GM12878 (cell line): ENCODE data around the gene FOXP1. TPM values are rescaled to one million over a fixed set of nuclear protein-coding genes. Genes with fewer than 3 reads are reported as not detected.

Experiments used
- ATAC-seq: fragments of 200-7000 bp; cut with Tn5 transposase; 3 replicates; pipeline ENCODE4 v1.9.1; 2020; ENCODE audit warnings: mild to moderate bottlenecking, moderate library complexity
- BruUV-seq: library from RNA; stranded (reverse); fragments of 400-500 nt; replicated peaks from 2 replicates; lab custom pipeline; 2021; lab: Mats Ljungman, UMichigan
- CTCF ChIA-PET: fragments of 300-600 bp; sonication (Branson Sonifier 250); formaldehyde crosslinking; extraction: SDS; loops from one replicate; lab custom pipeline; 2021; ENCODE audit warnings: inconsistent platforms; lab: Yijun Ruan, JAX
- POLR2A ChIA-PET: fragments of 350-600 bp; formaldehyde crosslinking; extraction: SDS; loops from one replicate; lab custom pipeline; 2021; ENCODE audit warnings: inconsistent platforms; lab: Charles Lee
- RAD21 ChIA-PET: fragments of 300-600 bp; sonication (Branson Sonifier 250); formaldehyde crosslinking; loops from one replicate; lab custom pipeline; 2023; ENCODE audit warnings: antibody characterized with exemption; ENCODE audit not compliant: unreplicated experiment; lab: Charles Lee
- SMC1A ChIA-PET: fragments of 300-600 bp; sonication (Branson Sonifier 250); formaldehyde crosslinking; loops from one replicate; lab custom pipeline; 2023; ENCODE audit not compliant: unreplicated experiment, uncharacterized antibody; lab: Charles Lee
- DNase-seq: peaks from one replicate; pipeline ENCODE4 v3.0.0-alpha.2; 2011; ENCODE audit warnings: low read depth, low spot score
- FAIRE-seq: peaks from 3 replicates; lab custom pipeline; 2011; peaks lifted over from hg19 to GRCh38; lab: Jason Lieb, UNC
- H2AFZ ChIP-seq: 2 replicates; pipeline ENCODE4 v1.6.0; 2011; ENCODE audit warnings: low read depth, low read length, control low read depth; ENCODE audit not compliant: control insufficient read depth
- H3K27ac ChIP-seq: 2 replicates; pipeline ENCODE4 v1.5.1; 2011; ENCODE audit warnings: control low read depth; ENCODE audit not compliant: control insufficient read depth, insufficient read depth
- H3K27me3 ChIP-seq, 2 experiments: replicated peaks in 1 of 2; 2 replicates each; pipeline versions ENCODE4 v1.6.0 to v1.6.1; 2011; ENCODE audit warnings: low read length in 1 of 2; ENCODE audit not compliant: control insufficient read depth in 2 of 2, insufficient read depth in 2 of 2
- H3K36me3 ChIP-seq, 2 experiments: 2 replicates each; pipeline ENCODE4 v1.5.1; 2011; ENCODE audit warnings: low read length in 1 of 2; ENCODE audit not compliant: control insufficient read depth in 2 of 2, insufficient read depth in 2 of 2
- H3K4me1 ChIP-seq: 2 replicates; pipeline ENCODE4 v1.6.1; 2011; ENCODE audit warnings: mild to moderate bottlenecking, low read length, moderate library complexity, mixed read lengths; ENCODE audit not compliant: control insufficient read depth, insufficient read depth
- H3K4me2 ChIP-seq: 2 replicates; pipeline ENCODE4 v1.6.0; 2011; ENCODE audit warnings: control low read depth; ENCODE audit not compliant: control insufficient read depth, insufficient read depth
- H3K4me3 ChIP-seq: fragments of 200-600 bp; sonication (generic); 2 replicates; pipeline ENCODE4 v1.5.1; 2016
- H3K79me2 ChIP-seq: 2 replicates; pipeline ENCODE4 v1.6.0; 2011; ENCODE audit warnings: low read length; ENCODE audit not compliant: control insufficient read depth, insufficient read depth
- H3K9ac ChIP-seq: 2 replicates; pipeline ENCODE4 v1.8.0; 2011; ENCODE audit warnings: low read length, control low read depth, mixed read lengths; ENCODE audit not compliant: control insufficient read depth, insufficient read depth
- H3K9me3 ChIP-seq: replicated peaks from 3 replicates; pipeline ENCODE4 v1.5.1; 2011; ENCODE audit warnings: mild to moderate bottlenecking, low read length; ENCODE audit not compliant: control insufficient read depth, insufficient read depth
- H4K20me1 ChIP-seq: 2 replicates; pipeline ENCODE4 v1.6.0; 2011; ENCODE audit not compliant: control insufficient read depth, insufficient read depth
- CEBPB ChIP-seq, 2 experiments: fragments of 150-350 bp in 1 of 2; IDR thresholded peaks; 2 replicates each; pipeline ENCODE4 v1.6.1; 2012 to 2014; ENCODE audit warnings: low read depth in 2 of 2, low read length in 2 of 2, borderline replicate concordance in 1 of 2, inconsistent platforms in 1 of 2
- CEBPZ ChIP-seq: fragments of 150-350 bp; IDR thresholded peaks from 2 replicates; pipeline ENCODE4 v1.6.1; 2016; ENCODE audit warnings: low read depth, low read length
- CHD2 ChIP-seq: IDR thresholded peaks from 2 replicates; pipeline ENCODE4 v1.6.1; 2011; ENCODE audit warnings: low read depth, low read length, improper control_type of control experiment, borderline replicate concordance
- CHD4 ChIP-seq: fragments of 200-600 bp; sonication (generic); IDR thresholded peaks from 2 replicates; pipeline ENCODE4 v1.6.1; 2016; ENCODE audit warnings: mild to moderate bottlenecking
- IRF3 ChIP-seq: fragments of 450-650 bp; IDR thresholded peaks from 2 replicates; pipeline ENCODE4 v1.6.1; 2014; ENCODE audit warnings: mild to moderate bottlenecking
- KAT2A ChIP-seq: conservative IDR thresholded peaks from 2 replicates; pipeline ENCODE4 v1.6.1; 2011; ENCODE audit warnings: low read depth, low read length; ENCODE audit not compliant: control insufficient read depth
- KLF5 ChIP-seq: fragments of 450-650 bp; IDR thresholded peaks from 2 replicates; pipeline ENCODE4 v1.6.1; 2014; ENCODE audit warnings: mild to moderate bottlenecking; ENCODE audit not compliant: partially characterized antibody
- MYB ChIP-seq: fragments of 150-350 bp; IDR thresholded peaks from 2 replicates; pipeline ENCODE4 v1.6.1; 2014; ENCODE audit warnings: mild to moderate bottlenecking, low read depth, low read length, borderline replicate concordance
- MYC ChIP-seq: IDR thresholded peaks from 2 replicates; pipeline ENCODE4 v1.6.1; 2011; ENCODE audit warnings: mild to moderate bottlenecking, low read length, moderate library complexity, inconsistent platforms; ENCODE audit not compliant: insufficient read depth, insufficient replicate concordance, insufficient read length, severe bottlenecking
- NFYB ChIP-seq: IDR thresholded peaks from 2 replicates; pipeline ENCODE4 v1.6.1; 2011; ENCODE audit warnings: low read depth, mild to moderate bottlenecking, low read length, improper control_type of control experiment, moderate library complexity; ENCODE audit not compliant: insufficient read depth
- SIX5 ChIP-seq: IDR thresholded peaks from 2 replicates; pipeline ENCODE4 v1.6.1; 2011; ENCODE audit warnings: mild to moderate bottlenecking, low read depth, low read length, moderate library complexity; ENCODE audit not compliant: severe bottlenecking
- STAT1 ChIP-seq: fragments of 450-650 bp; conservative IDR thresholded peaks from 2 replicates; pipeline ENCODE4 v1.6.1; 2014; ENCODE audit warnings: antibody characterized with exemption, mild to moderate bottlenecking
- TCF7 ChIP-seq: IDR thresholded peaks from 2 replicates; pipeline ENCODE4 v1.6.1; 2014; ENCODE audit warnings: antibody characterized with exemption, borderline replicate concordance
- USF2 ChIP-seq: IDR thresholded peaks from 2 replicates; pipeline ENCODE4 v1.6.1; 2011; ENCODE audit warnings: low read depth, low read length, improper control_type of control experiment, borderline replicate concordance
- YBX1 ChIP-seq: fragments of 450-650 bp; IDR thresholded peaks from 2 replicates; pipeline ENCODE4 v1.6.1; 2016; ENCODE audit warnings: antibody characterized with exemption
- WGBS: methylation state at CpG from one replicate; pipeline ENCODE4 v1.1.6; 2016; ENCODE audit warnings: low lambda C conversion rate; ENCODE audit not compliant: insufficient replicate concordance, insufficient coverage; ENCODE audit errors: missing lambda C conversion rate; 5-methylcytosine and 5-hydroxymethylcytosine counted together
- in situ Hi-C: fragments of 300-500 bp; cut with MboI; formaldehyde crosslinking; loops from 9 replicates; pipeline ENCODE4 v1.14.3; 2018; ENCODE audit warnings: mixed read lengths
- intact Hi-C: fragments of 100-400 bp; cut with micrococcal nuclease; formaldehyde crosslinking; loops from one replicate; pipeline ENCODE4 v1.14.2; 2022; ENCODE audit not compliant: unreplicated experiment
- polyA plus RNA-seq, 11 experiments: library from polyadenylated mRNA; depleted of rRNA in 4 of 11; unstranded in 6 of 11; stranded (reverse) in 5 of 11; fragments of >200 nt; fragmentation: Nextera tagmentation in 4 of 11; fragmentation: Illumina TruSeq in 1 of 11; extraction: Ambion mirVana in 4 of 11; extraction: Trizol in 1 of 11; gene quantifications; 1 replicate in 1 of 11; 2 replicates in 10 of 11; pipeline versions ENCODE4 v1.2.1 to v1.2.3, GENCODE V29; 2011 to 2016; ENCODE audit warnings: inconsistent platforms in 2 of 11, missing spikeins in 2 of 11, low read depth in 1 of 11
- total RNA-seq, 4 experiments: library from RNA; depleted of rRNA in 3 of 4; stranded (reverse); fragments of >200 nt in 3 of 4; fragmentation: Illumina TruSeq in 1 of 4; extraction: Trizol in 1 of 4; gene quantifications; 2 replicates each; pipeline versions ENCODE4 v1.2.1 to v1.2.3, GENCODE V29; 2013 to 2021

Gene FOXP1
- total and polyA plus RNA-seq, 10 of the 15 experiments (the other 5 are each of a cell fraction or from before 2014, with no cell fraction given), result 0.05 to 1.6 (median 0.20) TPM; not detected in 1

GRCh38 chr3:71197841-71198565 lies 385.5 kb downstream of the FOXP1 start (continued):
- TF ChIP-seq IRF3, result no peak

GRCh38 chr3:71195492-71195891 lies 388.0 kb downstream of the FOXP1 start:
- H3K36me3 ChIP-seq, result no peaks in the 10 kb centered on the region
- BruUV-seq, result no TSS peak
- WGBS, result 42% methylated on average over 5 of the region's 5 CpGs
- no peak overlapping the region for H3K4me3 ChIP-seq
- H3K79me2 ChIP-seq, result no peaks in the 10 kb centered on the region
- DNase-seq, result no peak
- in situ Hi-C loops, result no loop called here
- no peak overlapping the region for H2AFZ ChIP-seq
- ChIA-PET CTCF (no interaction called here), RAD21 (no interaction called here), POLR2A (no interaction called here), SMC1A (no interaction called here)
- ATAC-seq, result no peak
- H3K27me3 ChIP-seq, result no peaks in the 10 kb centered on the region
- H3K9ac ChIP-seq, result no peak overlapping the region
- H3K4me2 ChIP-seq, result no peak overlapping the region
- no peak for FAIRE-seq
- H4K20me1 ChIP-seq, result no peaks in the 10 kb centered on the region
- intact Hi-C loops, result no loop called here
- no peaks in the 10 kb centered on the region for H3K4me1 ChIP-seq
- no peaks in the 10 kb centered on the region for H3K9me3 ChIP-seq
- H3K27ac ChIP-seq, result no peak overlapping the region
- TF ChIP-seq USF2 (no peak), STAT1 (no peak), KLF5 (no peak), NFYB (no peak), CHD4 (no peak), TCF7 (no peak), CEBPZ (no peak), CHD2 (no peak), CEBPB (IDR thresholded peaks at IDR 0.05; ENCODE audit: borderline replicate concordance in 1 of 2, low read depth in 2 of 2, low read length in 2 of 2) (no peak), MYC (no peak), KAT2A (no peak), MYB (no peak), SIX5 (no peak), YBX1 (no peak)
